ENCODE results near the gene ARL4A.
"Not testable (repeated sequence)": the region's sequence is repeated elsewhere in the genome, so short reads cannot be mapped to it uniquely, and the experiment has no call there.

ARL4A gene

GRCh38 chr7:12670000-12670729 is 17.3 kb upstream of the ARL4A start:
- no peak overlapping the region for H2BK5ac ChIP-seq (ENCODE audit: low read depth, low read length, poor library complexity)
- H3K27ac ChIP-seq (ENCODE audit: low read depth, low read length): no peak overlapping the region
- H2BK12ac ChIP-seq (ENCODE audit: low read length): no peak overlapping the region
- no peaks in the 10 kb centered on the region for H3K79me1 ChIP-seq (ENCODE audit: low read length)
- H3K4me2 ChIP-seq (ENCODE audit: low read length): no peak overlapping the region
- WGBS (ENCODE audit: extremely low coverage, insufficient coverage, insufficient read length): no CpG with 5 or more reads among the region's 1 CpG
- H4K91ac ChIP-seq (ENCODE audit: low read depth, low read length): no peak overlapping the region
- no peak overlapping the region for H3K9ac ChIP-seq (ENCODE audit: low read length)
- no peaks in the 10 kb centered on the region for H3K79me2 ChIP-seq (ENCODE audit: control insufficient read depth, insufficient read depth, low read length, poor library complexity)
- no peak overlapping the region for H3K14ac ChIP-seq (ENCODE audit: low read length)
- no peak overlapping the region for H2AFZ ChIP-seq (ENCODE audit: insufficient read depth, low read length, poor library complexity)
- H3K4me3 ChIP-seq (ENCODE audit: low read depth, low read length): no peak overlapping the region
- H4K12ac ChIP-seq (ENCODE audit: low read depth, low read length): no peak overlapping the region
- no peak overlapping the region for H3K4ac ChIP-seq (ENCODE audit: low read depth, low read length)
- H3K9me3 ChIP-seq (ENCODE audit: insufficient read depth, low read depth, low read length): no peaks in the 10 kb centered on the region
- H4K8ac ChIP-seq (ENCODE audit: low read depth, low read length): no peak overlapping the region
- H3K18ac ChIP-seq (ENCODE audit: low read length): no peak overlapping the region
- H3K27me3 ChIP-seq (ENCODE audit: insufficient read depth, low read length): no peaks in the 10 kb centered on the region
- no peak for DNase-seq
- H3K23ac ChIP-seq (ENCODE audit: low read length): no peak overlapping the region
- H2BK120ac ChIP-seq (ENCODE audit: insufficient read depth, low read length, poor library complexity): no peak overlapping the region
- H3K4me1 ChIP-seq (ENCODE audit: control insufficient read depth in 1 of 2, insufficient read depth in 2 of 2, low read length in 2 of 2): no peaks in the 10 kb centered on the region
- H2AK5ac ChIP-seq (ENCODE audit: low read length): no peak overlapping the region
- H3K36me3 ChIP-seq (ENCODE audit: control insufficient read depth in 1 of 2, insufficient read depth in 2 of 2, low read length in 2 of 2): no peaks in the 10 kb centered on the region

- no peaks in the 10 kb centered on the region for H3K79me2 ChIP-seq (ENCODE audit: control insufficient read depth, insufficient read depth, low read length, poor library complexity)
- no peak overlapping the region for H4K91ac ChIP-seq (ENCODE audit: low read depth, low read length)
- WGBS (ENCODE audit: extremely low coverage, insufficient coverage, insufficient read length): no CpG with 5 or more reads among the region's 6 CpGs
- no peaks in the 10 kb centered on the region for H3K36me3 ChIP-seq (ENCODE audit: control insufficient read depth in 1 of 2, insufficient read depth in 2 of 2, low read length in 2 of 2)
- H3K27ac ChIP-seq (ENCODE audit: low read depth, low read length): no peak overlapping the region
- peaks cover 4% of the 10 kb centered on the region for H3K9me3 ChIP-seq (ENCODE audit: insufficient read depth, low read depth, low read length)
- no peak overlapping the region for H3K4ac ChIP-seq (ENCODE audit: low read depth, low read length)
- no peak overlapping the region for H3K23ac ChIP-seq (ENCODE audit: low read length)
- H3K4me1 ChIP-seq (ENCODE audit: control insufficient read depth in 1 of 2, insufficient read depth in 2 of 2, low read length in 2 of 2): no peaks in the 10 kb centered on the region
- no peak overlapping the region for H2BK12ac ChIP-seq (ENCODE audit: low read length)
- H2BK5ac ChIP-seq (ENCODE audit: low read depth, low read length, poor library complexity): no peak overlapping the region
- no peaks in the 10 kb centered on the region for H3K27me3 ChIP-seq (ENCODE audit: insufficient read depth, low read length)
- no peak overlapping the region for H3K18ac ChIP-seq (ENCODE audit: low read length)
- no peak overlapping the region for H3K14ac ChIP-seq (ENCODE audit: low read length)
- H2AFZ ChIP-seq (ENCODE audit: insufficient read depth, low read length, poor library complexity): no peak overlapping the region
- H3K79me1 ChIP-seq (ENCODE audit: low read length): no peaks in the 10 kb centered on the region
- no peak overlapping the region for H2AK5ac ChIP-seq (ENCODE audit: low read length)
- H3K9ac ChIP-seq (ENCODE audit: low read length): no peak overlapping the region
- no peak for DNase-seq
- H3K4me2 ChIP-seq (ENCODE audit: low read length): no peak overlapping the region
- no peak overlapping the region for H4K8ac ChIP-seq (ENCODE audit: low read depth, low read length)
- no peak overlapping the region for H3K4me3 ChIP-seq (ENCODE audit: low read depth, low read length)
- no peak overlapping the region for H2BK120ac ChIP-seq (ENCODE audit: insufficient read depth, low read length, poor library complexity)
- H4K12ac ChIP-seq (ENCODE audit: low read depth, low read length): no peak overlapping the region
Observed at GRCh38 chr7:12670743-12671520, 16.5 kb upstream of the ARL4A start.

DNA sequence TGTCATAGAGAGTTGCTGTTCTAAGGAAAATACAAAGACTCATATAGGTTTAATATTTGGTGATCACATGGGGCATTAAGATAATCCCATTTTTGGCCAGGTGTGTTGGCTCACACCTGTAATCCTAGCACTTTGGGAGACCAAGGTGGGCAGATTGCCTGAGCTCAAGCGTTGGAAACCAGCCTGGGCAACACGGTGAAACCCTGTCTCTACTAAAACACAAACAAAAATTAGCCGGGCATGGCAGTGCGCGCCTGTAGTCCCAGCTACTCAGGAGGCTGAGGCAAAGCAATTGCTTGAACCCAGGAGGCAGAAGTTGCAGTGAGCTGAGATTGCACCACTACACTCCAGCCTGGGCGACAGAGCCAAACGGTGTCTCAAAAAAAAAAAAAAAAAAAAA is 14.0 kb upstream of the ARL4A start:
- H3K4me1 ChIP-seq (ENCODE audit: control insufficient read depth in 1 of 2, insufficient read depth in 2 of 2, low read length in 2 of 2); H4K8ac ChIP-seq (ENCODE audit: low read depth, low read length); H3K4ac ChIP-seq (ENCODE audit: low read depth, low read length); H2AK5ac ChIP-seq (ENCODE audit: low read length); H4K12ac ChIP-seq (ENCODE audit: low read depth, low read length); H4K91ac ChIP-seq (ENCODE audit: low read depth, low read length); H3K4me3 ChIP-seq (ENCODE audit: low read depth, low read length); H3K27ac ChIP-seq (ENCODE audit: low read depth, low read length); H3K4me2 ChIP-seq (ENCODE audit: low read length); H2BK12ac ChIP-seq (ENCODE audit: low read length); H2BK120ac ChIP-seq (ENCODE audit: insufficient read depth, low read length, poor library complexity); DNase-seq; H3K9me3 ChIP-seq (ENCODE audit: insufficient read depth, low read depth, low read length); H2AFZ ChIP-seq (ENCODE audit: insufficient read depth, low read length, poor library complexity); H3K14ac ChIP-seq (ENCODE audit: low read length); H3K79me2 ChIP-seq (ENCODE audit: control insufficient read depth, insufficient read depth, low read length, poor library complexity); H3K23ac ChIP-seq (ENCODE audit: low read length); H3K18ac ChIP-seq (ENCODE audit: low read length); H3K36me3 ChIP-seq (ENCODE audit: control insufficient read depth in 1 of 2, insufficient read depth in 2 of 2, low read length in 2 of 2); H2BK5ac ChIP-seq (ENCODE audit: low read depth, low read length, poor library complexity); H3K9ac ChIP-seq (ENCODE audit: low read length); H3K27me3 ChIP-seq (ENCODE audit: insufficient read depth, low read length); H3K79me1 ChIP-seq (ENCODE audit: low read length): not testable (repeated sequence)
- WGBS (ENCODE audit: extremely low coverage, insufficient coverage, insufficient read length): no CpG with 5 or more reads among the region's 7 CpGs

GRCh38 chr7:12674053-12674452 is 13.4 kb upstream of the ARL4A start:
- no peak overlapping the region for H3K4ac ChIP-seq (ENCODE audit: low read depth, low read length)
- H3K9ac ChIP-seq (ENCODE audit: low read length): no peak overlapping the region
- no peak overlapping the region for H3K4me3 ChIP-seq (ENCODE audit: low read depth, low read length)
- no peaks in the 10 kb centered on the region for H3K79me1 ChIP-seq (ENCODE audit: low read length)
- H2BK12ac ChIP-seq (ENCODE audit: low read length): no peak overlapping the region
- WGBS (ENCODE audit: extremely low coverage, insufficient coverage, insufficient read length): no CpG with 5 or more reads among the region's 2 CpGs
- no peak overlapping the region for H2BK120ac ChIP-seq (ENCODE audit: insufficient read depth, low read length, poor library complexity)
- no peak overlapping the region for H3K14ac ChIP-seq (ENCODE audit: low read length)
- no peak overlapping the region for H2AK5ac ChIP-seq (ENCODE audit: low read length)
- no peaks in the 10 kb centered on the region for H3K4me1 ChIP-seq (ENCODE audit: control insufficient read depth in 1 of 2, insufficient read depth in 2 of 2, low read length in 2 of 2)
- no peak overlapping the region for H3K27ac ChIP-seq (ENCODE audit: low read depth, low read length)
- no peaks in the 10 kb centered on the region for H3K27me3 ChIP-seq (ENCODE audit: insufficient read depth, low read length)
- H4K8ac ChIP-seq (ENCODE audit: low read depth, low read length): no peak overlapping the region
- no peak overlapping the region for H2AFZ ChIP-seq (ENCODE audit: insufficient read depth, low read length, poor library complexity)
- no peak overlapping the region for H3K23ac ChIP-seq (ENCODE audit: low read length)
- peaks cover 4% of the 10 kb centered on the region for H3K9me3 ChIP-seq (ENCODE audit: insufficient read depth, low read depth, low read length)
- H3K18ac ChIP-seq (ENCODE audit: low read length): no peak overlapping the region
- DNase-seq: peak; percentile 42 to 79
- no peaks in the 10 kb centered on the region for H3K79me2 ChIP-seq (ENCODE audit: control insufficient read depth, insufficient read depth, low read length, poor library complexity)
- H3K4me2 ChIP-seq (ENCODE audit: low read length): no peak overlapping the region
- no peaks in the 10 kb centered on the region for H3K36me3 ChIP-seq (ENCODE audit: control insufficient read depth in 1 of 2, insufficient read depth in 2 of 2, low read length in 2 of 2)
- no peak overlapping the region for H2BK5ac ChIP-seq (ENCODE audit: low read depth, low read length, poor library complexity)
- no peak overlapping the region for H4K12ac ChIP-seq (ENCODE audit: low read depth, low read length)
- no peak overlapping the region for H4K91ac ChIP-seq (ENCODE audit: low read depth, low read length)
